GM13977 (cell line): ENCODE results near the gene LILRB1.
"Not testable (repeated sequence)": the region's sequence is repeated elsewhere in the genome, so short reads cannot be mapped to it uniquely, and the experiment has no call there.

Source experiments
- DNase-seq: peaks from one replicate; pipeline ENCODE4 v3.0.0; 2012; ENCODE audit warnings: low spot score
- in situ Hi-C: fragments of 300-500 bp; cut with MboI; formaldehyde crosslinking; loops from one replicate; pipeline ENCODE4 v1.12.0; 2022; ENCODE audit warnings: low sequenced_read_pairs, low pct_unique_long_range_greater_than_20kb, mixed read lengths, inconsistent platforms; ENCODE audit not compliant: unreplicated experiment
- TF ChIP-seq, protein P1 (sequence below): IDR thresholded peaks from 2 replicates; pipeline ENCODE4 v1.5.1; 2012; ENCODE audit warnings: mild to moderate bottlenecking, control low read depth; ENCODE audit not compliant: insufficient read depth; ENCODE audit errors: extremely low read depth, missing control alignments

LILRB1 gene

DNA sequence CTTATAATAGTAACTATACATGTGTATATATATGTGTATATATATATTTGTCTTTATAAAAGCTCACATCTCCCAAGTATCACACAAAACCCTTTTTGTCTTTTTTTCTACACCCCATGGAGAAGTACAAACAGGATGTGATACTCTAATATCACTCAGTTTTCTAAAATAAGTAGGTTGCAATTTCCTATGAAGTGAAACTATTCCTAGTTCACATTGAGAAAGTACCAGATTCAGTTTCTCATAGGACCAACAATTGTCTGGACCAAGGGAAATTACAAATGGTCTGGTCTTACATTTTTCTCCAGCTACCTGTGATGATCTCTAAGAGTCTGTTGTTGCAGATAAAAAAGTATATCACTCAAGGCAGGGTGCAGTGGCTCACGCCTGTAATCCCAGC, 17.9 kb upstream of the LILRB1 start:
- TF ChIP-seq, protein P1, sequence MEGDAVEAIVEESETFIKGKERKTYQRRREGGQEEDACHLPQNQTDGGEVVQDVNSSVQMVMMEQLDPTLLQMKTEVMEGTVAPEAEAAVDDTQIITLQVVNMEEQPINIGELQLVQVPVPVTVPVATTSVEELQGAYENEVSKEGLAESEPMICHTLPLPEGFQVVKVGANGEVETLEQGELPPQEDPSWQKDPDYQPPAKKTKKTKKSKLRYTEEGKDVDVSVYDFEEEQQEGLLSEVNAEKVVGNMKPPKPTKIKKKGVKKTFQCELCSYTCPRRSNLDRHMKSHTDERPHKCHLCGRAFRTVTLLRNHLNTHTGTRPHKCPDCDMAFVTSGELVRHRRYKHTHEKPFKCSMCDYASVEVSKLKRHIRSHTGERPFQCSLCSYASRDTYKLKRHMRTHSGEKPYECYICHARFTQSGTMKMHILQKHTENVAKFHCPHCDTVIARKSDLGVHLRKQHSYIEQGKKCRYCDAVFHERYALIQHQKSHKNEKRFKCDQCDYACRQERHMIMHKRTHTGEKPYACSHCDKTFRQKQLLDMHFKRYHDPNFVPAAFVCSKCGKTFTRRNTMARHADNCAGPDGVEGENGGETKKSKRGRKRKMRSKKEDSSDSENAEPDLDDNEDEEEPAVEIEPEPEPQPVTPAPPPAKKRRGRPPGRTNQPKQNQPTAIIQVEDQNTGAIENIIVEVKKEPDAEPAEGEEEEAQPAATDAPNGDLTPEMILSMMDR, result no peak
- DNase-seq, result no peak
- in situ Hi-C loops, result no loop called here

DNA sequence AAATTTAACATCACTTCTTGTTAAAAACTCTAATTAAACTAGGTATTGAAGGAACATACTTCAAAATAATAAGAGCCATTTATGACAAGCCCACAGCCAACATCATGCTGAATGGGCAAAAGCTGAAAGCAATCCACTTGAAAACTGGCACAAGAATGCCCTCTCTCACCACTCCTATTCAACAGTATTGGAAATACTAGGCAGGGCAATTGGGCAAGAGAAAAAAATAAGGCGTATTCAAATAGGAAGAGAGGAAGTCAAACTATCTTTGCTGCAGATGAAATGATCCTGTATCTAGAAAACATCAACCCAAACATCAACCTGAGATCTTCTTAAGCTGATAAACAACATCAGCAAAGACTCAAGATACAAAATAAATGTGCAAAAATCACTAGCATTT, 15.6 kb upstream of the LILRB1 start:
- in situ Hi-C loops, result no loop called here
- no peak for DNase-seq
- TF ChIP-seq, protein P1, result no peak

DNA sequence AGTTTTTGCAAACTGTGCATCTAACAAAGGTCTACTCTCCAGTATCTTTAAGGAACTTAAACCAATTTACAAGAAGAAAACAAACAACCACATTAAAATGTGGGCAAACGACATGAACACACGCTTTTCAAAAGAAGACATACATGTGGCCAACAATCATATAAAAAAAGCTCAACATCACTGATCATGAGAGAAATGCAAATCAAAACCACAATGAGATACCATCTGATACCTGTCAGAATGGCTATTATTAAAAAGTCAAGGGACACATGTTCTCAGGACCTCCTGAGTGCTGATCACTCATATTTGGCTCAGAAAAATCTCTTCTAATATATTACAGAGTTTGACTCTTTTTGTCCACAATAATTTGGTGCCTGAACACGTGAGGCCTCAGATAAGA, 14.2 kb upstream of the LILRB1 start:
- in situ Hi-C loops, result no loop called here
- TF ChIP-seq, protein P1, result no peak
- no peak for DNase-seq

DNA sequence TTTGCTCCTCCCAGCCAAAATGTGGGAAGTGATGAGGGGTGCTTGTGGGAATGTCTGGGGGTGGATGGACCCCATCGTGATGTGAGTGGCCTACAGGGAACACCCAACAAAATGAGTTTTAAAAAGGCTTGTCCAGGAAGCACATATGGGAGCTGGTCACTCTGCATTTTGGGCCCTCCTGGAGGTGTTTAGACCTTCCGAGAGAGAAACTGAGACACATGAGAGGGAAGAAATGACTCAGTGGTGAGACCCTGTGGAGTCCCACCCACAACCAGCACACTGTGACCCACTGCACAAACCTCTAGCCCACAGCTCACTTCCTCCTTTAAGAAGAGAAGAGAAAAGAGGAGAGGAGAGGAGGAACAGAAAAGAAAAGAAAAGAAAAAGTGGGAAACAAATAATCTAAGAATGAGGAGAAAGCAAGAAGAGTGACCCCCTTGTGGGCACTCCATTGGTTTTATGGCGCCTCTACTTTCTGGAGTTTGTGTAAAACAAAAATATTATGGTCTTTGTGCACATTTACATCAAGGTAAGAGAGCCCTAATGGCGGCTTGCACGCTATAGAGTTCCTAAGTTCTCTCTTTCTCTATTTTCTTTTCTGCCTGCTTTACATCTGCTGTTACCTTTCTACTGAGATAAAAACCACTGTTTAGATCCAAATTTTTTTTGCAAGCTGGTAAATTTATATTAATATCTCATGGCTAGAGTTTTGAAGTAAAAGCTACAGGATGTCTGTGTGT, 13.3 kb upstream of the LILRB1 start:
- TF ChIP-seq, protein P1, result no peak
- peak; percentile 52 for DNase-seq
- in situ Hi-C loops, result no loop called here

DNA sequence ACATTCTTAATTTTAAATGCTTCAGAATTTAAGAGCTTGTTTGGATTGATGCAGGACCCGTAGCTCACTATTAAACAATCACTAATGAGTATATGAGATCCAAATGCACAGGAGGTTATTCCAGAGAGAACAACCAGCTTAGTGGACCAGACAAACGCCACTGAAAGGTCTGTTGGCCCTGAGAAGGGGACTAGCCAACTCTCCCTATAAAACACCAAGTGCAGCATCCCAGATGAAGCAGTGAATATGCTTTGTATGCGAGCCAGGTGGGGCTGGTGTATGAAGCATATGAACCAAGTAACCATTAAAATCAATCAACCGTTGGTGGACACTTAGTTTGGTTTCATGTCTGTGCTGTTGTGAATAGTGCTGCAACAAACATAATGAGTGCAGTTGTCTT, 9.8 kb upstream of the LILRB1 start:
- TF ChIP-seq, protein P1, result no peak
- no peak for DNase-seq
- in situ Hi-C loops, result no loop called here

DNA sequence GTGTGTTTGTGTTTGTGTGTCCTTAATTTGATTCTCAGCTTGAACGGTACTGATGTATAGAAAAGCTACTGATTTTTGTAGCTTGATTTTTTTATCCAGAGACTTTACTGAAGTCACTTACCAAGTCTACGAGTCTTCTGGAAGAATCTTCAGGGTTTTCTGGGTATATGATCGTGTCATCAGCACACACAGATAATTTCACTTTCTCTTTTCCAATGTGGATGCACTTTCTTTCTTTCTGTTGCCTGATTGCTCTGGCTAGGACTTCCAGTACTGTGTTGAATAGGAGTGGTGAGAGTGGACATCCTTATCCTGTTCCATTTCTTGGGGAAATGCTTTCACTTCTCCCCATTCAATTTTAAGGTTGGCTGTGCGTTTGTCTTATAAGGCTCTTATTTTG, 7.9 kb upstream of the LILRB1 start:
- TF ChIP-seq, protein P1, result no peak
- DNase-seq, result no peak
- in situ Hi-C loops, result no loop called here

DNA sequence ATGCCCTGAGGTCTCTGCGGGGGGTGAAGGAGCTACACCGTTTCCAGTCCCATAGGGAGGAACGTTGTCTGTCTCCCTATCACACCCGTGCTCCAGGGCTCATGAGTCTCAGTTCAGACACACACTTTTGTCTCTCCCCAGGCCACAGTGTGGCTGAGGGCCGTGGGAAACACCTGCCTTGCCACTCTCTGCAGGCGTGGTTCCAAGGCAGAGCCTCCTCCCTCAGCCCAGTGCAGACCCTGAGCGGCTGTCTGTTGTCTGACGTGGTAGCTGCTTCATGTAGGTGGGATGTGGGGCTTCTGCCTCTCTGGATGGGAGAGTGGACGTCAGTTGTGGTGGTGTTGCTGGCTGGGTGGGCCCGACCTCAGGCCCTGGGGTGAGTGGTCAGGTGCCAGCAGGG, 6.0 kb upstream of the LILRB1 start:
- DNase-seq, in situ Hi-C loops: not testable (repeated sequence)

DNA sequence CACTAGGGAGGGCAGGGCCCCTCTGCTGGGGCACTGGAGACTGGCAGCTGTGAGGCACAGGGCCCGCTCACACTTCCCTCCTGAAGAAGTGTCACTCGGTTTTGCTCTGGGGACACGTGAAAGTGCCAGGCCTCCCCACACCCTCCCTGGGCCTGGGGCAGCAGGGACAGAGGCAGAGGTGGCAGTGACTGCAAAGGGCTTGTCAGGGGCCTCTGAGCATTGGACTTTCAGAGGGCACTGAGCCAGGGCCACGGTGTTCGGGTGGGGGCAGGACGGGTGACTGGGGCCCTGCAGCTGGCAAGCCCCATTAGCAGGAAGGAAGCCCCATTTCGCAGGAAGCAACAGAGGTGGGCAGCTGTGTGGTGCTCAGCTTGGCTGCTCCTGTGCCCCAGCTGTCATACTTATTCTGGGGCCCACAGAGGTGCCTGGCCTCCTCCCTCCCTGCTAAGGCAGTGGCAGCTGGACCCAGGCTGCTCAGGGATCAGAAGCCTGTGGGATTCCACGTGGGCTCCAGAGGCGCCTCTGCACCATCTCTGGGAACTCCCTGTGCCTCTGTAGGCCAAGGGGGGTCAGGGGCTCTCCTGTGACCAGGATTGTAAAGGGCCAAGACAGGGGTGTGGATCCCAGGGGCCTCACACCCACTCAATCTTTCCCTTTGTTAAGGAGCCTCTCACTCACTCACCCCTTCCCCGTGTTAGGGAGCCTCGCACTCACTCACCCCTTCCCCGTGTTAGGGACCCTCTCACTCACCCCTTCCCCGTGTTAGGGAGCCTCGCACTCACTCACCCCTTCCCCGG, 5.2 kb upstream of the LILRB1 start:
- in situ Hi-C loops, DNase-seq: not testable (repeated sequence)
